Liver (tissue), 9 donors: ENCODE measurements around the gene ATP2B2. TPM values are rescaled to one million over a fixed set of nuclear protein-coding genes. Genes with fewer than 3 reads are reported as not detected.

Source experiments
- DNase-seq: peaks from one replicate; pipeline ENCODE4 v3.0.0-alpha.2; 2017; ENCODE audit warnings: low spot score
- H3K27ac ChIP-seq, 2 donors: one replicate each; pipeline ENCODE4 v1.7.0; 2013; ENCODE audit warnings: inconsistent platforms in 2 of 2, low read length in 2 of 2, control low read depth in 1 of 2, low read depth in 1 of 2, mild to moderate bottlenecking in 1 of 2
- H3K27me3 ChIP-seq, 4 donors: one replicate each; pipeline versions ENCODE4 v1.6.1 to v1.7.0; 2013; ENCODE audit warnings: low read length in 3 of 4, inconsistent platforms in 1 of 4, mild to moderate bottlenecking in 1 of 4, moderate library complexity in 1 of 4; ENCODE audit not compliant: control insufficient read depth in 4 of 4, insufficient read depth in 4 of 4
- H3K36me3 ChIP-seq, 4 donors: one replicate each; pipeline versions ENCODE4 v1.6.1 to v1.7.0; 2013; ENCODE audit warnings: low read length in 3 of 4, mild to moderate bottlenecking in 3 of 4, low read depth in 1 of 4, moderate library complexity in 1 of 4; ENCODE audit not compliant: control insufficient read depth in 4 of 4, insufficient read depth in 3 of 4
- H3K4me1 ChIP-seq, 4 donors: one replicate each; pipeline versions ENCODE4 v1.6.1 to v1.7.0; 2013; ENCODE audit warnings: low read length in 3 of 4, mild to moderate bottlenecking in 3 of 4, moderate library complexity in 1 of 4; ENCODE audit not compliant: control insufficient read depth in 4 of 4, insufficient read depth in 4 of 4
- H3K4me3 ChIP-seq, 3 donors: one replicate each; pipeline versions ENCODE4 v1.6.1 to v1.7.0; 2013; ENCODE audit warnings: low read length in 3 of 3, control low read depth in 1 of 3, low read depth in 1 of 3, mild to moderate bottlenecking in 1 of 3
- H3K9ac ChIP-seq, 2 donors: one replicate each; pipeline ENCODE4 v1.7.0; 2013; ENCODE audit warnings: low read length in 2 of 2, mild to moderate bottlenecking in 2 of 2, moderate library complexity in 2 of 2, control low read depth in 1 of 2, low read depth in 1 of 2
- H3K9me3 ChIP-seq, 4 donors: one replicate each; pipeline versions ENCODE4 v1.6.1 to v1.7.0; 2013; ENCODE audit warnings: low read length in 3 of 4; ENCODE audit not compliant: control insufficient read depth in 4 of 4
- ATF3 ChIP-seq: IDR thresholded peaks from 2 replicates; pipeline ENCODE4 v1.6.1; 2016; ENCODE audit warnings: antibody characterized with exemption
- CTCF ChIP-seq: fragments of 150-350 bp; IDR thresholded peaks from 2 replicates; pipeline ENCODE4 v1.5.1; 2017; ENCODE audit warnings: improper control_type of control experiment, low read depth, low read length; ENCODE audit not compliant: missing input control
- EGR1 ChIP-seq, 2 donors: IDR thresholded peaks; 2 replicates each; pipeline ENCODE4 v1.6.1; 2016 to 2018; ENCODE audit warnings: antibody characterized with exemption in 2 of 2, low read depth in 2 of 2
- FOXA1 ChIP-seq: IDR thresholded peaks from 2 replicates; pipeline ENCODE4 v1.6.1; 2016; ENCODE audit warnings: antibody characterized with exemption
- FOXA2 ChIP-seq: IDR thresholded peaks from 2 replicates; pipeline ENCODE4 v1.6.1; 2016; ENCODE audit warnings: antibody characterized with exemption
- GABPA ChIP-seq, 2 donors: IDR thresholded peaks in 1 of 2; conservative IDR thresholded peaks in 1 of 2; 2 replicates each; pipeline ENCODE4 v1.6.1; 2016; ENCODE audit warnings: antibody characterized with exemption in 2 of 2, mild to moderate bottlenecking in 1 of 2, moderate library complexity in 1 of 2
- HNF4A ChIP-seq, 2 donors: conservative IDR thresholded peaks; 2 replicates each; pipeline ENCODE4 v1.6.1; 2016; ENCODE audit warnings: antibody characterized with exemption in 2 of 2, mild to moderate bottlenecking in 2 of 2
- HNF4G ChIP-seq: IDR thresholded peaks from 2 replicates; pipeline ENCODE4 v1.6.1; 2016; ENCODE audit warnings: antibody characterized with exemption
- JUND ChIP-seq, 2 donors: IDR thresholded peaks; 2 replicates each; pipeline ENCODE4 v1.6.1; 2016; ENCODE audit warnings: antibody characterized with exemption in 2 of 2
- NR2F2 ChIP-seq: IDR thresholded peaks from 2 replicates; pipeline ENCODE4 v1.6.1; 2016; ENCODE audit warnings: antibody characterized with exemption
- RAD21 ChIP-seq, 2 donors: IDR thresholded peaks; 2 replicates each; pipeline ENCODE4 v1.6.1; 2016; ENCODE audit warnings: antibody characterized with exemption in 2 of 2, mild to moderate bottlenecking in 2 of 2
- REST ChIP-seq: IDR thresholded peaks from 2 replicates; pipeline ENCODE4 v1.6.1; 2016; ENCODE audit warnings: antibody characterized with exemption, mild to moderate bottlenecking
- RXRA ChIP-seq, 2 donors: IDR thresholded peaks; 2 replicates each; pipeline ENCODE4 v1.6.1; 2017 to 2018; ENCODE audit warnings: antibody characterized with exemption in 2 of 2, mild to moderate bottlenecking in 1 of 2
- SP1 ChIP-seq: IDR thresholded peaks from 2 replicates; pipeline ENCODE4 v1.6.1; 2018; ENCODE audit warnings: antibody characterized with exemption, mild to moderate bottlenecking
- TAF1 ChIP-seq: conservative IDR thresholded peaks from 2 replicates; pipeline ENCODE4 v1.6.1; 2016; ENCODE audit warnings: antibody characterized with exemption, mild to moderate bottlenecking
- YY1 ChIP-seq: IDR thresholded peaks from 2 replicates; pipeline ENCODE4 v1.6.1; 2016; ENCODE audit warnings: antibody characterized with exemption, mild to moderate bottlenecking
- ZBTB33 ChIP-seq: IDR thresholded peaks from 2 replicates; pipeline ENCODE4 v1.6.1; 2016; ENCODE audit warnings: antibody characterized with exemption
- WGBS: extraction: QIAGEN DNeasy Blood & Tissue Kit; methylation state at CpG from one replicate; pipeline ENCODE4 v1.1.7; 2013; 5-methylcytosine and 5-hydroxymethylcytosine counted together
- polyA plus RNA-seq, 2 donors: library from polyadenylated mRNA; stranded (reverse) in 1 of 2; unstranded in 1 of 2; fragments of 200-250 nt in 1 of 2; fragments of >200 nt in 1 of 2; fragmentation: Nextera tagmentation in 1 of 2; extraction: Ambion mirVana in 1 of 2; gene quantifications; one replicate each; pipeline versions ENCODE4 v1.2.1 to v1.2.3, GENCODE V29; 2013 to 2015
- total RNA-seq, 2 donors: library from RNA; depleted of rRNA; stranded (reverse); fragments of >200 nt; gene quantifications; one replicate each; pipeline ENCODE4 v1.2.3, GENCODE V29; 2014
- TF ChIP-seq, protein P1 (sequence below): IDR thresholded peaks from 2 replicates; pipeline ENCODE4 v1.6.1; 2016; ENCODE audit warnings: antibody characterized with exemption
- donor health status: healthy.
- donor health status: healthy.
- donor health status: healthy.
- donor health status: healthy.
- donor health status: healthy.

ATP2B2 gene
- total and polyA plus RNA-seq, 4 donors = 10.4 to 27.8 (median 20.7) TPM

- 88% methylated on average over 4 of the region's 4 CpGs for WGBS
- no peaks in the 10 kb centered on the region for H3K4me1 ChIP-seq
- DNase-seq = no peak
Observed at GRCh38 chr3:10381336-10381735, 124.0 kb downstream of the ATP2B2 start.

More at GRCh38 chr3:10381336-10381735, 124.0 kb downstream of the ATP2B2 start:
- no peaks in the 10 kb centered on the region for H3K9me3 ChIP-seq
- peaks cover 2 to 50% (median 14%) of the 10 kb centered on the region in 4 donors for H3K36me3 ChIP-seq
- no peak for TF ChIP-seq HNF4G
- TF ChIP-seq SP1 = no peak
- TF ChIP-seq HNF4A (conservative IDR thresholded peaks at IDR 0.05) = no peak
- TF ChIP-seq REST = no peak
- no peak for TF ChIP-seq ATF3
- TF ChIP-seq YY1 = no peak
- TF ChIP-seq RAD21 (IDR thresholded peaks at IDR 0.05) = no peak
- no peak for TF ChIP-seq NR2F2
- no peak for TF ChIP-seq FOXA2
- no peak for TF ChIP-seq ZBTB33
- TF ChIP-seq, protein P1, sequence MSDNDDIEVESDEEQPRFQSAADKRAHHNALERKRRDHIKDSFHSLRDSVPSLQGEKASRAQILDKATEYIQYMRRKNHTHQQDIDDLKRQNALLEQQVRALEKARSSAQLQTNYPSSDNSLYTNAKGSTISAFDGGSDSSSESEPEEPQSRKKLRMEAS = no peak
- no peak for TF ChIP-seq GABPA (IDR thresholded peaks at IDR 0.05 in 1 of 2, conservative IDR thresholded peaks at IDR 0.05 in 1 of 2)
- no peak for TF ChIP-seq RXRA (IDR thresholded peaks at IDR 0.05)
- TF ChIP-seq CTCF = no peak
- no peak for TF ChIP-seq EGR1 (IDR thresholded peaks at IDR 0.05; ENCODE audit: low read depth in 2 of 2)
- no peak for TF ChIP-seq FOXA1
- no peak for TF ChIP-seq JUND (IDR thresholded peaks at IDR 0.05)
- TF ChIP-seq TAF1 = no peak
- H3K9ac ChIP-seq = no peak overlapping the region
- H3K4me3 ChIP-seq = no peak overlapping the region
- no peak overlapping the region for H3K27ac ChIP-seq
- H3K27me3 ChIP-seq = no peaks in the 10 kb centered on the region
